GM19193 (cell line): ENCODE data around the gene CRADD.

ENCODE experiments used
- POLR2A ChIP-seq: IDR thresholded peaks from 4 replicates; pipeline ENCODE4 v1.6.1; 2011; ENCODE audit not compliant: insufficient read depth, insufficient read length; ENCODE audit errors: extremely low read depth

CRADD gene

GRCh38 chr12:93788853-93789252 is 111.7 kb downstream of the CRADD start:
- no peak for TF ChIP-seq POLR2A

- TF ChIP-seq POLR2A: no peak
Measured at GRCh38 chr12:93789767-93790166, 112.6 kb downstream of the CRADD start.

GRCh38 chr12:93790472-93791152 is 113.4 kb downstream of the CRADD start:
- no peak for TF ChIP-seq POLR2A

GRCh38 chr12:93793007-93793406 is 115.8 kb downstream of the CRADD start:
- no peak for TF ChIP-seq POLR2A

- TF ChIP-seq POLR2A: no peak
Measured at GRCh38 chr12:93793983-93794382, 116.8 kb downstream of the CRADD start.

- no peak for TF ChIP-seq POLR2A
Measured at GRCh38 chr12:93794738-93795137, 117.6 kb downstream of the CRADD start.

- TF ChIP-seq POLR2A: no peak
Measured at GRCh38 chr12:93795352-93795751, 118.2 kb downstream of the CRADD start.

GRCh38 chr12:93796729-93797128 is 119.6 kb downstream of the CRADD start:
- TF ChIP-seq POLR2A: no peak

- TF ChIP-seq POLR2A: no peak
Measured at GRCh38 chr12:93798279-93799151, 121.3 kb downstream of the CRADD start.

- TF ChIP-seq POLR2A: no peak
Measured at GRCh38 chr12:93802293-93802692, 125.1 kb downstream of the CRADD start.

- no peak for TF ChIP-seq POLR2A
Measured at GRCh38 chr12:93802698-93803423, 125.7 kb downstream of the CRADD start.

- no peak for TF ChIP-seq POLR2A
Measured at GRCh38 chr12:93803424-93803807, 126.2 kb downstream of the CRADD start.

GRCh38 chr12:93804392-93805179 is 127.4 kb downstream of the CRADD start:
- no peak for TF ChIP-seq POLR2A

GRCh38 chr12:93805736-93806141 is 128.6 kb downstream of the CRADD start:
- no peak for TF ChIP-seq POLR2A

- no peak for TF ChIP-seq POLR2A
Measured at GRCh38 chr12:93807354-93807753, 130.2 kb downstream of the CRADD start.
